Measurements from ENCODE around the gene LORICRIN. TPM values are rescaled to one million over a fixed set of nuclear protein-coding genes. Genes with fewer than 3 reads are reported as not detected.

Gene LORICRIN
- polyA plus RNA-seq, 1 donor (not counting 4 experiments of a cell fraction or from before 2014, with no cell fraction given) = not detected

- no peaks in the 10 kb centered on the region for H3K79me2 ChIP-seq (ENCODE audit: control insufficient read depth, insufficient read depth, low read length)
- no peaks in the 10 kb centered on the region for H3K9me1 ChIP-seq (ENCODE audit: control insufficient read depth, extremely low read depth, insufficient read depth, low read length)
- no peaks in the 10 kb centered on the region for H3K27me3 ChIP-seq (ENCODE audit: control insufficient read depth, extremely low read depth, insufficient read depth, low read length)
- H3K4me3 ChIP-seq (ENCODE audit: control insufficient read depth in 2 of 3, extremely low read depth in 1 of 3, insufficient read depth in 2 of 3, low read depth in 1 of 3, low read length in 3 of 3) = no peak overlapping the region
- no peak overlapping the region for H2AFZ ChIP-seq (ENCODE audit: control insufficient read depth, low read length)
- DNase-seq (ENCODE audit: low read depth, low spot score) = no peak
- no peak overlapping the region for H3K27ac ChIP-seq (ENCODE audit: control insufficient read depth, insufficient read depth, low read length)
- no peak for TF ChIP-seq EZH2 (IDR thresholded peaks at IDR 0.05; ENCODE audit: low read length)
- TF ChIP-seq CTCF (optimal IDR thresholded peaks at IDR 0.05 in 1 of 3, IDR thresholded peaks at IDR 0.05 in 1 of 3, conservative IDR thresholded peaks at IDR 0.05 in 1 of 3; ENCODE audit: extremely low read depth in 1 of 3, insufficient read depth in 2 of 3, low read length in 3 of 3) = no peak
- peak overlapping the region; percentile 13 for H3K4me2 ChIP-seq (ENCODE audit: control insufficient read depth, extremely low read depth, insufficient read depth, low read depth, low read length)
- dilution Hi-C loops (cut with MboI; ENCODE audit: extremely low pct_ligation_motif_present, low sequenced_read_pairs) = no loop called here
- no peaks in the 10 kb centered on the region for H4K20me1 ChIP-seq (ENCODE audit: control insufficient read depth, extremely low read depth, insufficient read depth, low read length)
- H3K36me3 ChIP-seq (ENCODE audit: control insufficient read depth in 2 of 2, extremely low read depth in 1 of 2, insufficient read depth in 2 of 2, low read length in 2 of 2) = no peaks in the 10 kb centered on the region
- peaks cover 39% of the 10 kb centered on the region for H3K4me1 ChIP-seq (ENCODE audit: control insufficient read depth, extremely low read depth, insufficient read depth, low read length)
- no peak for FAIRE-seq
- H3K9ac ChIP-seq (ENCODE audit: control insufficient read depth, extremely low read depth, insufficient read depth, low read length) = no peak overlapping the region
- H3K9me3 ChIP-seq (ENCODE audit: control insufficient read depth, low read depth, low read length) = no peaks in the 10 kb centered on the region
These were observed 32.0 kb downstream of the LORICRIN start for GRCh38 chr1:153291514-153291913.

GRCh38 chr1:153292185-153292584 is 32.7 kb downstream of the LORICRIN start:
- peak overlapping the region; percentile 52 for H3K4me2 ChIP-seq (ENCODE audit: control insufficient read depth, extremely low read depth, insufficient read depth, low read depth, low read length)
- FAIRE-seq (no peak), DNase-seq (ENCODE audit: low read depth, low spot score) (no peak)
- H3K4me1 ChIP-seq (ENCODE audit: control insufficient read depth, extremely low read depth, insufficient read depth, low read length) = peaks cover 39% of the 10 kb centered on the region
- no peaks in the 10 kb centered on the region for H3K79me2 ChIP-seq (ENCODE audit: control insufficient read depth, insufficient read depth, low read length)
- dilution Hi-C loops (cut with MboI; ENCODE audit: extremely low pct_ligation_motif_present, low sequenced_read_pairs) = no loop called here
- H3K27me3 ChIP-seq (ENCODE audit: control insufficient read depth, extremely low read depth, insufficient read depth, low read length) = no peaks in the 10 kb centered on the region
- H3K27ac ChIP-seq (ENCODE audit: control insufficient read depth, insufficient read depth, low read length) = no peak overlapping the region
- H4K20me1 ChIP-seq (ENCODE audit: control insufficient read depth, extremely low read depth, insufficient read depth, low read length) = no peaks in the 10 kb centered on the region
- TF ChIP-seq CTCF (optimal IDR thresholded peaks at IDR 0.05 in 1 of 3, IDR thresholded peaks at IDR 0.05 in 1 of 3, conservative IDR thresholded peaks at IDR 0.05 in 1 of 3; ENCODE audit: extremely low read depth in 1 of 3, insufficient read depth in 2 of 3, low read length in 3 of 3) = no peak
- TF ChIP-seq EZH2 (IDR thresholded peaks at IDR 0.05; ENCODE audit: low read length) = no peak
- no peaks in the 10 kb centered on the region for H3K9me3 ChIP-seq (ENCODE audit: control insufficient read depth, low read depth, low read length)
- no peak overlapping the region for H3K4me3 ChIP-seq (ENCODE audit: control insufficient read depth in 2 of 3, extremely low read depth in 1 of 3, insufficient read depth in 2 of 3, low read depth in 1 of 3, low read length in 3 of 3)
- H2AFZ ChIP-seq (ENCODE audit: control insufficient read depth, low read length) = peak overlapping the region; percentile 60
- H3K36me3 ChIP-seq (ENCODE audit: control insufficient read depth in 2 of 2, extremely low read depth in 1 of 2, insufficient read depth in 2 of 2, low read length in 2 of 2) = no peaks in the 10 kb centered on the region
- H3K9me1 ChIP-seq (ENCODE audit: control insufficient read depth, extremely low read depth, insufficient read depth, low read length) = no peaks in the 10 kb centered on the region
- no peak overlapping the region for H3K9ac ChIP-seq (ENCODE audit: control insufficient read depth, extremely low read depth, insufficient read depth, low read length)
